Panc1 (cell line): Measurements from ENCODE around the gene MAGEB17.

Experiments used
- CTCF ChIP-seq: fragments of 450-650 bp; IDR thresholded peaks from 2 replicates; pipeline ENCODE4 v1.5.1; 2017; ENCODE audit warnings: mild to moderate bottlenecking
- POLR2AphosphoS5 ChIP-seq: IDR thresholded peaks from 2 replicates; pipeline ENCODE4 v1.6.1; 2012; ENCODE audit warnings: mild to moderate bottlenecking, low read depth, low read length, moderate library complexity
- REST ChIP-seq, 2 experiments: IDR thresholded peaks; 2 replicates each; pipeline ENCODE4 v1.6.1; 2011 to 2012; ENCODE audit warnings: low read depth in 2 of 2, control low read depth in 1 of 2, low read length in 1 of 2, mild to moderate bottlenecking in 1 of 2, moderate library complexity in 1 of 2; ENCODE audit not compliant: insufficient read depth in 1 of 2
- SIN3A ChIP-seq: IDR thresholded peaks from 2 replicates; pipeline ENCODE4 v1.6.1; 2012; ENCODE audit warnings: low read depth, mild to moderate bottlenecking, low read length, moderate library complexity, borderline replicate concordance; ENCODE audit not compliant: insufficient read depth

GRCh38 chrX:16171944-16172343 lies 4.7 kb downstream of the MAGEB17 start:
- TF ChIP-seq CTCF (no peak), POLR2AphosphoS5 (no peak), REST (IDR thresholded peaks at IDR 0.05; ENCODE audit: insufficient read depth in 1 of 2, low read depth in 2 of 2, low read length in 1 of 2) (no peak), SIN3A (no peak)
